CD4-positive, alpha-beta T cell treated with Interleukin-12 subunit alpha and Interleukin-12 subunit beta, for 1 hour (primary cell): Measurements from ENCODE around the gene CC2D1A.
A peak's percentile ranks its signal among the peaks of the same experiment; 100 is the strongest.

ENCODE experiments used
- DNase-seq: peaks from one replicate; pipeline ENCODE4 v3.0.0-alpha.2; 2020

Gene CC2D1A

DNA sequence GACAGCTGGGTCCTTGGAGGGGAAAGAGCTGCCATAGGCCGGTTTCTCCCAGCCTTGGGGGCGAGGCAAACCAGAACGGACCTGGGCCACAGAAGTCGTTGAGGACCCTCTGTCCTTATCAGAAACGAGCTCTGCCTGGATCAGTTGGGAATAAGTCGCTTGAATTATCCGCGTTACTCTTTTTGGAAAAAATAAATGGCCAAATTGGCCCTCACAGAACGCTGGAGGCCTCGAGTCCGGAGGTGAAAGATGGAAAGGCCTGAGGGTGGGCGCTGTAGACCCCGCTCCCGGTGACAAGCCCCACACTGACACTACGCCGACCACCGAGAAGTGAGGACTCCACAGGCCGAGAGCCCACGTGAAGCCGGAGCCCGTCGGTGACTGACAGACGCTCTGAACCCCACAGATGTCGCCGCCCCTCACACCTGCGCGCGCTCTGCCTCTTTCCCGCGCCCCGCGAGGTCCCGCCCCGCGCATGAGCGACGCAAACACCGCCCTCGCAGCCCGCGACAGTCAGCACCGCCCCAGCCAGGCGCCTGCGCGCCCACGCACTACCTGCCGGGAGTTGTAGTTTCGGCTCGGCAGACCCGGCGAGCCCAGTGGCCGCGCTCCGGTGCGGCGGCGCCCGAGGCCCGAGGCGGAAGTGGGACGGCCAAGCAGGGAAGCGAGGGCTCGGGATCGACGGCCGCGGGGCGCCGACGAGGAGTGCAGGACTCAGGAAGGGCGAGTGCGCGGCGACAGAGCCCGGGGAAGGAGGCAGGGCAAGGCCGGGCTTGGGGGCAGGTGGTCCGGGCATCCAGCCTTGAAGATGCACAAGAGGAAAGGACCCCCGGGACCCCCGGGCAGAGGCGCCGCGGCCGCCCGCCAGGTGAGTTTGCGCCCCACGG lies at the start of gene CC2D1A, which contains the start of gene BRME1:
Gene CC2D1A (plus strand): TSS at position 568 of the 887 bp plus-strand sequence. CDS start 241 bp downstream, at position 809.
Gene BRME1 (minus strand): TSS at position 484 of the 887 bp plus-strand sequence. CDS start 1,225 bp downstream, outside the sequence.
- peak; percentile 95 for DNase-seq

DNA sequence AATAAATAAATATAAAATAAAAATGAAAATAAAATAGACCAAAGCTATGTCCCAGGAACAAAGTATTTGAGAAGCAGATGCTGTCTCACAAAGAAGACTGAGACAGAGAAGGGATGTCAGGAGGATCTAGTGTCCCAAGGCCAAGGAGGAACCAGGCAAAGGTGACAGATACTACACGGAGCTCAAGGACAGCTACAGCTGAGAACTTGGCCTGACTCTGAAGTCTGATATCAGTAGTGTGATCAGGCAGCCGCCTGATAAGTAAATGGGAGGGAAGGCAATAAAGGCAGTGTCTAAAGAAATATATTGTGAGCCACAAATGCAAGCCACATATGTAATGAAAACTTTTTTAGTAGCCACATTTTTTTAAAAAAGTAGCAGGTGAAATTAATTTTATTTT lies 49.5 kb upstream of the CC2D1A start:
- DNase-seq, result no peak

DNA sequence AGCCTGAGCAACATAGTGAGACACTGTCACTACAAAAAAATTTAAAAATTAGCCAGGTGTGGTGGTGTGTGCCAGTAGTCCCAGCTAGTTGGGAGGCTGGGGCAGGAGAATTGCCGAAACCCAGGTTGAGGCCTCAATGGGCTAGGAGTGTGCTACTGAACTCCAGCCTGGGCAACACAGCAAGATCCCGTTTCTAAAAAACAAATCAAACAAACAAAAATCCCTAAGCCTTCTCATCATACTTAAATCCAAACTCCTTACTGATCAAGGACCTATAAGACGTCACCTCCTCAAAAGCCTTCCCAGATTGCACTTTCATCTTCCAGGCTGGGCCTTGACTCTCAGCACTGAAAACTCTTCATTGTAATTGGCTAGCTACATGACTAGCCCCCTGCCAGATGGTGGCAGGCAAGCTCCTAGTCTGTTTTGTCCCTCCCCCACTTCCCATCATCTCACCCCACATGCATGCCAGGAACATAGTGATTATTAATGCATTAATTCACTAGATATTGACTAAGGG lies 46.6 kb upstream of the CC2D1A start:
- DNase-seq, result no peak

DNA sequence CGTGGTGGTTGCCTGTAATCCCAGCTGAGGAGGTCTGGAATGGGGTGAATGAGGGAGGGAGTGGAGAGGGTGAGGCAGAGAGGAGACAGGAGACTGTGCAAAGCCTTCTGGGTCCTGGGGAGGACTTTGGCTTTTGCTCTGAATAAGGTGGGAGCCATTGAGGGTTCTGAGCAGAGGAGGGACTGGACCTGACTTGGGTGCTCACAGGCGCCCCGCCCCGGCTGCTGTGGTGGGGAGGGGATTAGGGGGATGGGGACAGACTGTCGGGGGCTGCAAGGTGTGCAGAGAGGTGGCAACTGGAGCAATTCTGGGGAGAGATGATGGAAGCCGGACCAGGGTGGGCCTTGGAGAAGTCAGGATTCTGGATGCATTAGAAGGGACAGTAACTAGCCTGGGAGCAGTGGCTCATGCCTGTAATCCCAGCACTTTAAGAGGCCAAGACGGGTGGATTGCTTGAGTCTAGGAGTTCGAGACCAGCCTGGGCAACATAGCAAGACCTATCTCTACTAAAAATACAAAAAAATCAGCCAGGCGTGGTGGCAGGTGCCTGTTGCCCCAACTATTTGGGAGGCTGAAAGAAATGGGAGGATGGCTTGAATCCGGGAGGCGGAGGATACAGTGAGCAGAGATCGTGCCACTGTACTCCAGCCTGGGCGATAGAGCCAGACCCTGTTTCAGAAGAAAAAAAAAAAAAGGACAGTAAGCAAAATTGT lies 45.2 kb upstream of the CC2D1A start:
- no peak for DNase-seq

DNA sequence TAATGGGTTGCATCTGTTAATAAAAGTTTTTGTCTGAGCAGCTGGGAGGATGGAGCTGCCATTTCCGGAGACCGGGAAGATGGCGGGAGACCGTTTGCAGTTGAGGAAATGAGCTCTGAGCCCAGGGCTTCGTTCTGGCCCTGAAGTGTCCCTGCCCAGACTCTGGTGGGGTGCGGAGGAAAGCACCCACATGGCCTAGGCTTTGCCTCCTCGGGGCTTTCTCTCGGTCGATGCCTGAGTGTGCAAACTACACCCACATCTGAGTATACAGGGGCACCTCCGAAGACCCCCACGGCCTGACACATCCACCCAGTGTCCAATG lies 44.6 kb upstream of the CC2D1A start:
- DNase-seq, result no peak

DNA sequence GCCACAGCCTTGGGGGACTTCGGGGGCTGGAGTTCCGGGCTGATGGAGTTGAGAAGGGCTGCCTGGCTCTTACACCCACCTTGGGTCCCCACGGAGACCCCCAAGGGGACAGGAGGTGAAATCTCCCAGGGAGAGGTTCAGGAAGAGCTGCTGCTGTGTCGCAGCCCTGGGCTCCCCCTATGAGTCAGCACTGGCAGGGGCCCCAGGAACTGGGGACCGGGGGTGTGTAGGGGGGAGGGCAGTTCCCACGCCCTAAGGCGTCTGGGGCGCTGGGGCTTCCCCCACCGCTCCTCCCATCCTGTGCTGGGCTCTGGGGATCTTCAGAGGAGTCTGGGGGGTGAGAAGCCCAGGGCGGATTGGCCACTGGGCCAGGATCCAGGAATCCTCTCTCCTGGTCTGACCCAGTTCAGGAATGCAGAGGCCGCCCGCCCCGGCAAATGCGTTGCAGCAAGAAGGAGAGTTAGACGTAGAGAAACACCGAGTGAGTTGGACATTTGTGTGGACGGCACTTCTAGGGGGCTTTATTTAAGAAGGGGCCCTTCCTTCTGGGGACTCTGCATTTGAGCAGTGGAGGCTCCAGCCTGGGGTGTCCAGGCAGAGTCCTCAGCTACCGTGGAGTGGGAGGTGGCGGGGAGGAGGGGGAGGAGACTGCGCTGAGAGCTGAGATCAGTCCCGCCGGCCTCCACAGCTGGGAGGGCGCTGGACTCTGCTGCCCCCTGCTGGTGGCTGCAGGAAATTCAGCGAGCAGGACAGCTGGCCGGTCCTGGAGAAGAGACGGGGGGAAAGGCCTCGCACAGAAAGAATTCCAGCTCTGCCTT lies 44.1 kb upstream of the CC2D1A start:
- DNase-seq, result peak; percentile 93

DNA sequence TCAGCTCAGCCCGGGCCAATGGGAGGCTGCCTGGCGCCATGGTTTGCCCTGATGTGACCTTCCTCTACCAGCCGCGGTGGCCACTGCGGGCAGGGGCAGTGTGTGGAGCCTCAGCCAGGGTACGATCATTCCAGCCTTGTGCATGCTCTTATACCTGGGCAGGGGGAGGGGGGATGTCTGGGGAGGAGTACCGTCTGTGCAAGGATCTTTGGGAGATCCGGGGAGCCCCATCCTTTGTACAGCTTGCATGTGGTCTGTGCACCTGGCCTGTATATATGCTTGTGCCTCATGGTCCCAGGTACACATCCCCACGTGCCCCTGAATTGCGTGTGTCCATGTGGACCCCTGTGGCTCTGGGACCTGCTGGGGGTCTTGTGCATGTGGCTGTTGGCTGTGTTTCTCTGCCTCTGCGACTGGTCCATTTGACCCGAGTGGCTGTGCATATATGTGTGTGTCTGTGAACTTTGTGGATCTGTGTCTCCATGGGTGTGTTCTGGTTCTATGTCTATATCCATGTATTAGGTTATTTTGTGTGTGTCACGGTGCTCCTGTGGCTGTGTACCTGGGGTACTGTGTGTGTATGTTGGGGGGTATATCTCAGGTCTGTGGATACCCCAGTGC lies 41.8 kb upstream of the CC2D1A start:
- no peak for DNase-seq

DNA sequence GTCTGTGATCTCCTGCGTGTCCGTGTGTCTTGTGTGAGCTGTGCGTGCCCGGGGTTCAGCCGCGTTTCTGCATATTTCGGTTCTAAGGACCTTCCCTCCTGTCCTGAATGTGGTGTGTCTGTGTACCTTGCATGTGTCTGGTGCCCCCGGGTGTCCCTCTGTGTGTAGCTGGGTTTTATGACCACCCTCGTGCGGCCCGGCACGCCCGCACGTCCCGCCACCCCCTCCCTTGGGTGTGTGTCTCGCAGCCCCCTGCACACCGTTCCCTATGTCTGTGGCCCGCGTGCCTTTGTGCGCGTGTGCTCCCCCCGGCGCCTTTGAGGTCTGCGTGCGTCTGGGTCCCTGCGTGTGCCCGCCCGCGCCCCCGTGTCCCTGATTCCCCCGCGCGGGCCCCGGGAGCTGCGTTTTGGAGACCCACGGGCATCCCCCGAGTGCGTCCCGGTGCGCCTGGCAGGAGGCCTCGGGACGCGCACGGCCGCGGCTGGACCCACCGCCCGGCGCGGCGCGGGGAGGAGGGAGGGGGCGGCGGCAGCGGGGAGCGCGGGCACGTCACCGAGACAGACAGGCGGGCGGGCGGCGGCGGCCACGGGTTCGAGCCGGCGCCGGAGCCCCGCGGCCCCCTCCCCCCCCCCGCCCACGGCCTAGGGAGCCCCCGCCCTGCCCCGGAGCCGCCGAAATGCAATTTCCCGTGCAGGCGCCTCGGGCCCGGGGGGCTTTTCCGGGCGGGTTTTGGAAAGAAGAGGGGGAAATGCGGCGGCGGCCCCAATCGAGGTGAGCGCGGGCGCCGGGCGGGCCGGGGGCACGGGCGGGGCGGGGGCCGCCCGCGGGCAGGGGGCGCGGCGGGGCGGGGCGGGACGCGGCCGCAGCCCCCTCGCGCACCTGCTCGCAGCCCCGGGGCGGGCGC lies 41.1 kb upstream of the CC2D1A start:
- DNase-seq, result peak; percentile 20

DNA sequence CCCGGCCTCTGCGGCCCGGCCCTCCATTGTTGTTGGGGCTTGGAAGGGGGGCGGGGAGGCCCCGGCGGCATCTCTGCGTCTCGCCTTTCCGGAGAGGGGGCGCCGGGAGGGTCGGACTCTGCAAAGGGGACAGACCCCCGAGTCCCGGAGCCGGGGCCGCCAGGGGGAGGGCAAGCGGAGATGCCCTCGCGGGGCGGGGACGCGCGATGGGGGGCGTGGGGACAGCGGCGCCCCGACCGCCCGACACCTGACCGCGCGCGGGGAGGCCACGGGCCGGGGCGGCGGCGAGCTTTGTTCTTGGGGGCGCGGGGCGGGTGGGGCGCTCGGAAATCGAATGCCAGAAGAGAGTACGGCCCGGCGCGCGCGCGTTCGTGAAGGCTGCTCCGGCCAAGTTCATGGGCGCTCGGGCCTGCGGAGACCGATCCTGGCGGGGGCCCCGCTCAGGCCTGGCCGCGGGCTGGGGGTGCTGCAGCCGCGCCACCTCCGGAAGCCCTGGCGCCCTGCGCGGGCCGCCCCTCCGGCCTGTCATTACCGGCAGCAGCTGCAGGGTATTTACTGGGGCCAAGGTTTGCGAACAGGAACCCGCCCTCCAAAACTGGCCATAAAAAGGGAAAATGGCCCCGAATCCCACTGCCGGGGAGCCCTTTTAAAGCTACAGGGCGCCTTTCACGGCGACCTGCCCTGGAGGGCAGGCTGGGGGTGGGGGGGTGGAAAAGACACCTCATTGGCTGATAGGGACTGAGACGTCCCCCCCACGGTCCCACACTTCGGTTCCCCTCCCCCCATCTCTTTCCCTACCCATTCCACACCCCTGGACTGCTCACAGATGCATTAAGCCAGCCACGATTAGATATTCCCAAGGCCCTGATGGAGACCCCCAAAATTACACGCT lies 40.2 kb upstream of the CC2D1A start:
- DNase-seq, result peak; percentile 29

DNA sequence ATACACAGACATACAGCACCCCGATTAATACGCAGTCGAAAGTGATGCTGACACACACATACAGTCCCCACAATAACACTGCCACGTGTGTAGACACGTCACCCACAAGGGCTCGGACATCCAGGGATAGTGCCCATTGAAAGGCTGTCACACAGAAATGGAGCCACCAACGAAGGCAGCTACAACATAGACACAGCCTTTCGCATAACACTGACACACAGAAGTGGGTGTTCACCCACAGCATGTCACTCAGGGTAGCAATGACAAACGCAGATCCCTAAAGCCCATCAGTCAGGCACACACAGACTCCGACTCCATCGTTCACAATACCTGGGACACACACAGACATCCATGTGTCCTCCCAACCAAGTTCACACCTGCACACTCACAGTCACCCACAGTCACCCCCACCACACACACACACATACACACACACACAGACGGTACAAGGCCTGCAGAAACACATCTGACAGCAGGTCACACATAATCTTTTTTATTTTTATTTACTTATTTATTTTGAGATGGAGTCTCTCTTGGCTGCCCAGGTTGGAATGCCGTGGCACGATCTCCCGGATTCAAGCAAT lies 39.4 kb upstream of the CC2D1A start:
- no peak for DNase-seq

DNA sequence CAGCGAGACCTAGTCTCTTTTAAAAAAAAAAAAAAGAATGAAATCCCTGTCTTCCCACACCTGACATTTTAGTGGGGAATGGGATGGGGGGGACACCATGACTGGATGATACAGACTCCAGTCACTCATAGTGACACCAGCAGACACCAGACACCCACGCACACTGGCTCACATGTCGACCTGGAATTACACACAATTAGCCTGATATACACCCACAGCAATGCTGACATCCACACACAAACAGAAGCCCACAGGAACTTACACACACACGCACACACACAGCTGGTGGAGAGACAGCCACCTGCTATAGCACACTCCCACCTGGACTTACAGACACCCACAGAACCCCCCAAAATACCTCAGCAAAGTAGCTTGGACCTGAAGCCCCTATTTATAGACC lies 37.3 kb upstream of the CC2D1A start:
- no peak for DNase-seq

DNA sequence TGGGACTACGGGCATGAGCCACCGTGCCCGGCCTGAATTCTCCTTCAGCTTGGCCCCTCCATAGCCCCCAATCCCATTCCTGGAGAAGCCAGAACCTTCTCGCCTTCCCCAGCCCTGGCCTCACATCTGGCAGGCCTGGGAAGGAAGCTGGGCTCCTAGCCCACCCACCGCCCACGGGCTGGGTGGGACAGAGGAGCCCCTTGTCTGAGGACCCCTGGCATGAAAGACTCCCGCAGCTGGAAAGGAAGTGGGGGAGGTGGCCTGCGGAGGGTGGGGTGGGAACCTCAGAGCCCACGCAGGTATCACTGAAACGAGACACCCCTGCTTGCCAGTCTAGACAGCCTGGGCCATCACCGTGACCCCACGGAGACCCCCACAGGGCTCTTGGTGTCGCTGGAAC lies 36.7 kb upstream of the CC2D1A start:
- DNase-seq, result no peak

DNA sequence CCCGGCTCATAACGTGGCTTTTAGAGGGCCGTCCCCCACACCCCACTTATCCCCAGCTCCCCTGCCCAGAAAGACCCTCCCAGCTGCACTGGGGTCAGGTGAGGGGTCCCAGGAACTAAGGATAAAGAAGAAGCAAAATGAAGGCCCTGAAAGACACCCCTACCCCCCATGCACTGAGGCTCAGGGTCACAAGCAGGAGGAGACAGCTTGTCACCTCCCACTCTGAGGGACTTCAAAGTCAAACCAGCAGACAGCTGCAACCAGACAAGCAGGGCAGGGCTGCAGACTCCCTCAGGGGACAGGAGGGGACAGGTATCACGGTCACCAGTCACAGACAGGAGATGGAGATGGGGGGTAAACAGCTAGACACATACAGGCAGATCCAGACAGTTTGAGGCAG lies 35.1 kb upstream of the CC2D1A start:
- DNase-seq, result no peak

DNA sequence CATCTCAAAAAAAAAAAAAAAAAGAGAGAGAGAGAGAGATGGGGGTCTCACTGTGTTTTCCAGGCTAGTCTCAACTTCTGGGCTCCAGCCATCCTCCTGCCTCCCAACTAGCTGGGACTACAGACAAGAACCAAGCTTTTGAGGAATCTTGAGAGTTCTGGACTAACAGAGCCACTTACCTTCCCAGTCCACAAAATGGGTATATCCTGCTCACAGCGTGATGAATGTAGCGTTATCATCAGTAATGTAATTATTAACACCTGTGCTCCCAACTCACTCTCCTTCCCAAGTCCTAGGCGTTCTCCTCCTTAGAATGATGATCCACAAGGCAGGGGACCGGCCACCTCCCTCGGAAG lies 33.7 kb upstream of the CC2D1A start:
- DNase-seq, result no peak

DNA sequence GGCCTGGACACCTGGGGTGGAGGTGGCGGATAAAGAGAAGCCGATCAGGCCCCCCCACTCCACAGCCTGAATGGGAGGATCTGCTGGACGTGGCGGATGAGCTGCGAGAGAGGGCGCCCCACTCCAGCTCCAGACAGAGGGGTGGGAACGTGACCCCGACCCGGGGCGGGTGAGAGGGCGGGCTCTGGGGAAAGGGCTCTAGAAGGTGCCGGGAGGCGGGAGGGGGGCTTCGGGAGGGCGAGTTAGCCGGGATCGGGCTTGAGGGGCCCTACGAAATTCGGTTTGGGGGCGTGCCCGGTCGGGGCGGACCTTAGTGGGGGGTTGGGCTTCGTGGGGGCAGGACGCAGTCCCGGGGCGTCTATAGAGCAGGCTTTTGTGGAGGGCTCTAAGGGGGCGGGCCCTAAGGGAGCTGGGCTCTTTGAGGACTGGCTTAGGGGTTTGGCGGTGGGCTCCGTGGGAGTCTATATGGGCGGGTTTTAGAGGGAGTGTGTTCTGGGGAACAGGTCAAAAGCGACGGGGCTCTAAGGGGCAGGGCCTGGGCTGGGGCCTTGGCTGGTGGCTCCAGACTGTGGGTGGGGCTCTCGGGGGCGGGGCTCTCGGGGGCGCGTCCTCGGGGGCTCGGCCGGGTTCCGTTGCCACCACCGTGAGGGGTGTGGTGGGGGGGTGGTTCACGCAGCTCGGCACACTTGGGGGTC lies 33.2 kb upstream of the CC2D1A start:
- DNase-seq, result peak; percentile 42

DNA sequence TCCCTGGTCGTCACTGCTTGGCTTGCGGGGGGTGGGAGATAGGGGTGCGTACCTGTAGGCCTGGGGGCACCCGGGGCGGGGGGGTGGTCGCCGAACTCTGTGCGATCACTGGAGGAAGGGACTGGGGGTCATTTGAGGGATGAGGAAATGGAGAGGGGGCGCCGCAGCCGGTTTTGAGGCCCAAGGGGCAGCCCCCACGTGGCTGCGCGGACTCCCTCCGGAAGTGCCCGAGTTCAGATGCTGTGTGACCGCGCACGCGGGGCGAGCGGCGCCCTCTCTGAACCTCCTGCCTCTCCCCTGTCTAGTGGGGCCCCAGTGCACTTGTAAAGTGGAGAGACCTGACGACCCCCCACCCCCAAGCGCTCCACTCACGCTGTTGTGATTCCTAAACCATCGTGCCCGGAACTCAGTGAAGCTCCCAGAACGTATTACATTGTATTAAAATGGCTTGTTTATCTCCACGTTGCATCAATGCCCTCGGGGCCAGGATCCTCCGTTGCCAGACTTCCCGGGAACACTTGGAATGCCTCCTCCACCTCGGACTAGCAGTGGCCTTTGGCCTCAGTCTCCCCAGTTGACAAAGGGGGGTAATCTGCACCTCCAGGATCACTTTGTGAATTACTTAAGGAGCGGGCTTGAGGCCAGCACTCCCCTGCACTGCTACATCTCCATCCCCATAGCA lies 32.0 kb upstream of the CC2D1A start:
- DNase-seq, result no peak

DNA sequence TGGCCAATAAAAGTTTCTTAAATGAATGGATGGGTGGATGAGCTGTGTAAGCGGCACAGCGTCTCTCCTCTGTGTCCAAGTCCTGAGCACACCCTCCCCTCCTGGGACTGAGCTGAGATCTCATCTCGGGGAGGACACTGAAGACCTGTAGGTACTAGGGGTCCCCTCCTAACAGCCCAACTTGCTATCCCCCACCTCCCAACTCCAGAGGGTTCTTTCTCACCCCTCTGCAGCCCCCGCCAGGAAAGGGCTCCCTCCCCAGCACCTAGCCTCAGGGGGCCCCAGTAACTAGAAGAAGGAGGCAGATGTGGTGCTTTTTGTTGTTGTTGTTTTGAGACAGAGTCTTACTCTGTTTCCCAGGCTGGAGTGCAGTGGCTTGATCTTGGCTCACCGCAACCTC lies 30.2 kb upstream of the CC2D1A start:
- no peak for DNase-seq

DNA sequence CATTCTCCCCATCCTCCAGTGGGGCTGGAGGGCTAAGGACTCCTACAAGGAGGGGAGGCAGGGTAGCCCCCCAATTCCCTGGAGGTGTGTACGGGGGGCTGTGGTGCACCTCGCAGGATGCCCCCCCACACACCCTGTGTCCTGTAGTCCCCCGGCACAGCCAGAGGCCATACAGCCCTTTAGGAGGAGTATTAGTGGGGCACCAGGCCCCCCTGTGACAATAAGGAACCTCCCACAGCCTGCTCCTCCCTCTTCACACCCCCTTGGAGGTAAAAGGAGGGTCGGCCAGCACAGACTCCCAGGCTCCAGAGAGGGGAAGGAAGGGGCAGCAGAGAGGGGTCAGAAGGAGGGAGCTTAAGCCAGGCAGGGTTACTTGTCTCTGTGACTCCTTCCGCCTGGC lies 29.2 kb upstream of the CC2D1A start, which contains the start of gene NANOS3:
Gene NANOS3 (plus strand): TSS at position 301 of the 400 bp plus-strand sequence. CDS start 115 bp downstream, outside the sequence.
- DNase-seq, result no peak

DNA sequence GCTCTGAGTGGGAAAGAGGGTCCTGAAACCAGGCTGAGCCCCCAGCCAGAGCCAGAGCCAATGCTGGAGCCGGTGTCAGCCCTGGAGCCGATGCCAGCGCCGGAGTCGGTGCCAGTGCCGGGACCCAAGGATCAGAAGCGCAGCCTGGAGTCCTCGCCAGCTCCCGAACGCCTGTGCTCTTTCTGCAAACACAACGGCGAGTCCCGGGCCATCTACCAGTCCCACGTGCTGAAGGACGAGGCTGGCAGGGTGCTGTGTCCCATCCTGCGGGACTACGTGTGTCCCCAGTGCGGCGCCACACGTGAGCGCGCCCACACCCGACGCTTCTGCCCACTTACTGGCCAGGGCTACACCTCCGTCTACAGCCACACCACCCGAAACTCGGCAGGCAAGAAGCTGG lies 28.7 kb upstream of the CC2D1A start:
- no peak for DNase-seq
